ENCODE data around the gene HIPK2.

Gene HIPK2

GRCh38 chr7:139758388-139758787 lies 19.4 kb downstream of the HIPK2 start:
- in situ Hi-C loops (cut with MboI; ENCODE audit: low pct_unique_long_range_greater_than_20kb, low sequenced_read_pairs), result no loop called here
- DNase-seq, result no peak

GRCh38 chr7:139757968-139758367 lies 19.8 kb downstream of the HIPK2 start:
- DNase-seq, result no peak

GRCh38 chr7:139753693-139754111 lies 24.1 kb downstream of the HIPK2 start:
- no peak for DNase-seq
- in situ Hi-C loops (cut with MboI; ENCODE audit: low pct_unique_long_range_greater_than_20kb, low sequenced_read_pairs), result no loop called here

More at GRCh38 chr7:139757968-139758367, 19.8 kb downstream of the HIPK2 start:
- in situ Hi-C loops (cut with MboI; ENCODE audit: low pct_unique_long_range_greater_than_20kb, low sequenced_read_pairs), result no loop called here

GRCh38 chr7:139753081-139753692 lies 24.6 kb downstream of the HIPK2 start:
- in situ Hi-C loops (cut with MboI; ENCODE audit: low pct_unique_long_range_greater_than_20kb, low sequenced_read_pairs), result no loop called here
- no peak for DNase-seq

GRCh38 chr7:139752604-139753003 lies 25.2 kb downstream of the HIPK2 start:
- in situ Hi-C loops (cut with MboI; ENCODE audit: low pct_unique_long_range_greater_than_20kb, low sequenced_read_pairs), result no loop called here
- DNase-seq, result no peak

GRCh38 chr7:139752148-139752547 lies 25.6 kb downstream of the HIPK2 start:
- in situ Hi-C loops (cut with MboI; ENCODE audit: low pct_unique_long_range_greater_than_20kb, low sequenced_read_pairs), result no loop called here
- DNase-seq, result no peak

GRCh38 chr7:139750459-139751095 lies 27.2 kb downstream of the HIPK2 start:
- in situ Hi-C loops (cut with MboI; ENCODE audit: low pct_unique_long_range_greater_than_20kb, low sequenced_read_pairs), result no loop called here
- no peak for DNase-seq

GRCh38 chr7:139749545-139749944 lies 28.3 kb downstream of the HIPK2 start:
- in situ Hi-C loops (cut with MboI; ENCODE audit: low pct_unique_long_range_greater_than_20kb, low sequenced_read_pairs), result no loop called here

GRCh38 chr7:139748941-139749340 lies 28.9 kb downstream of the HIPK2 start:
- no peak for DNase-seq
- in situ Hi-C loops (cut with MboI; ENCODE audit: low pct_unique_long_range_greater_than_20kb, low sequenced_read_pairs), result no loop called here

More at GRCh38 chr7:139749545-139749944, 28.3 kb downstream of the HIPK2 start:
- no peak for DNase-seq

GRCh38 chr7:139748373-139748765 lies 29.4 kb downstream of the HIPK2 start:
- in situ Hi-C loops (cut with MboI; ENCODE audit: low pct_unique_long_range_greater_than_20kb, low sequenced_read_pairs), result no loop called here
- no peak for DNase-seq

GRCh38 chr7:139747662-139748372 lies 30.0 kb downstream of the HIPK2 start:
- in situ Hi-C loops (cut with MboI; ENCODE audit: low pct_unique_long_range_greater_than_20kb, low sequenced_read_pairs), result no loop called here
- DNase-seq, result no peak

- DNase-seq, result no peak
- in situ Hi-C loops (cut with MboI; ENCODE audit: low pct_unique_long_range_greater_than_20kb, low sequenced_read_pairs), result no loop called here
These were observed 31.1 kb downstream of the HIPK2 start for GRCh38 chr7:139746652-139747051.

- DNase-seq, result no peak
- in situ Hi-C loops (cut with MboI; ENCODE audit: low pct_unique_long_range_greater_than_20kb, low sequenced_read_pairs), result no loop called here
These were observed 32.1 kb downstream of the HIPK2 start for GRCh38 chr7:139745678-139746143.

GRCh38 chr7:139744768-139745677 lies 32.8 kb downstream of the HIPK2 start:
- in situ Hi-C loops (cut with MboI; ENCODE audit: low pct_unique_long_range_greater_than_20kb, low sequenced_read_pairs), result no loop called here
- DNase-seq, result no peak

GRCh38 chr7:139743967-139744767 lies 33.6 kb downstream of the HIPK2 start:
- in situ Hi-C loops (cut with MboI; ENCODE audit: low pct_unique_long_range_greater_than_20kb, low sequenced_read_pairs), result no loop called here
- no peak for DNase-seq

GRCh38 chr7:139743267-139743966 lies 34.4 kb downstream of the HIPK2 start:
- DNase-seq, result no peak
- in situ Hi-C loops (cut with MboI; ENCODE audit: low pct_unique_long_range_greater_than_20kb, low sequenced_read_pairs), result no loop called here

- in situ Hi-C loops (cut with MboI; ENCODE audit: low pct_unique_long_range_greater_than_20kb, low sequenced_read_pairs), result no loop called here
- no peak for DNase-seq
These were observed 35.9 kb downstream of the HIPK2 start for GRCh38 chr7:139741789-139742344.

GRCh38 chr7:139741239-139741638 lies 36.6 kb downstream of the HIPK2 start:
- in situ Hi-C loops (cut with MboI; ENCODE audit: low pct_unique_long_range_greater_than_20kb, low sequenced_read_pairs), result no loop called here
- DNase-seq, result no peak
